ENCODE data around the gene TBC1D2B.
A peak's percentile ranks its signal among the peaks of the same experiment; 100 is the strongest.

The TBC1D2B gene

DNA sequence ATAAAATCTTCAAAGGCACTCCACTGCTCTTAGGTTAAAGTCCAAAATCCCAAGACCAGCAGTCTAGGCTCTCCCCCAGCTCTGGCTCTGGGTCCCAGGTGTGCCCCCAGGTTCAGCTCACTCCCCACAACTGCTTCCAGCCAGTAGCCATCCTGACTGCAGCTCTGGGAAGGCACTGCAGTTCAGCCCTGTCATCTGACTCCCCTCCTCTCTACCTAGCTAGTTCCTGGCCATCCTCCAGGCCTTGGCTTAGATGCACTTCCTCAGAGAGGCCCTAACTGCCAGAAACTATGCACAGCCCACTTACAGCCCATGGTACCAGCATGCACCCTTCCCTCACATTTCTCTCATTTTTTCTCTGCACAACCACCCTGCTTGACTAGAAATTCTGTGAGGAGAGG is 25.5 kb downstream of the TBC1D2B start:
- DNase-seq: no peak
- no peak for TF ChIP-seq CTCF (IDR thresholded peaks at IDR 0.05)
- Mint-ChIP-seq H3K9me3 (no peaks in the 10 kb centered on the region), H3K27ac (peak overlapping the region; percentile 5), H3K36me3 (ENCODE audit: low read depth) (no peaks in the 10 kb centered on the region), H3K4me1 (peaks cover 70% of the 10 kb centered on the region), H3K27me3 (ENCODE audit: low read depth, poor library complexity) (no peaks in the 10 kb centered on the region), H3K4me3 (no peak overlapping the region)

DNA sequence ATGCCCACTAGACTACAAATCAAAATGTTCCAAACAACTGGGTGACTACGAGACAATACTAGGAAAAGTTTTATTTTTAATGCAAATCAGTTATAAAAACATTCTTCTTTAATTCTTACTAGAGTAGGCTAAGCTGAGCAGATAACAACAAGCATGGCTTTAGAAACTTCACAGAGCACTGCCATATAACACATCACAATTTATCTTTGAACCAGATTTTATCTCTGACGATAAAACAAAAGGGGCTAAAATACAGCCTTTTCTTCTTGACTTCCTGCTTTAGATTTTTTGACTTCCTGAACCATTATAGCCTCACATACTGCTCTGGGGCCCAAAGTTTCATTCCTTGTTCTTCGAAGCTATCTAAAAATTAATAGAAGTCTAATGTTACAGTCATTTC is 25.9 kb downstream of the TBC1D2B start:
- Mint-ChIP-seq H3K9me3 (no peaks in the 10 kb centered on the region), H3K27me3 (ENCODE audit: low read depth, poor library complexity) (no peaks in the 10 kb centered on the region), H3K4me3 (no peak overlapping the region), H3K27ac (peak overlapping the region; percentile 5), H3K36me3 (ENCODE audit: low read depth) (no peaks in the 10 kb centered on the region), H3K4me1 (peaks cover 74% of the 10 kb centered on the region)
- no peak for TF ChIP-seq CTCF (IDR thresholded peaks at IDR 0.05)
- no peak for DNase-seq

- no peak overlapping the region for H3K4me3 Mint-ChIP-seq
- H3K36me3 Mint-ChIP-seq (ENCODE audit: low read depth): no peaks in the 10 kb centered on the region
- H3K4me1 Mint-ChIP-seq: peaks cover 68% of the 10 kb centered on the region
- no peaks in the 10 kb centered on the region for H3K27me3 Mint-ChIP-seq (ENCODE audit: low read depth, poor library complexity)
- no peak for TF ChIP-seq CTCF (IDR thresholded peaks at IDR 0.05)
- no peaks in the 10 kb centered on the region for H3K9me3 Mint-ChIP-seq
- no peak overlapping the region for H3K27ac Mint-ChIP-seq
- DNase-seq: no peak
These were observed 26.7 kb downstream of the TBC1D2B start for GRCh38 chr15:78050826-78051225.

- no peak overlapping the region for H3K27ac Mint-ChIP-seq
- H3K4me1 Mint-ChIP-seq: peaks cover 64% of the 10 kb centered on the region
- H3K36me3 Mint-ChIP-seq (ENCODE audit: low read depth): no peaks in the 10 kb centered on the region
These were observed 27.1 kb downstream of the TBC1D2B start for GRCh38 chr15:78050441-78050809.

GRCh38 chr15:78049691-78050440 is 27.6 kb downstream of the TBC1D2B start:
- H3K9me3 Mint-ChIP-seq: no peaks in the 10 kb centered on the region
- no peaks in the 10 kb centered on the region for H3K27me3 Mint-ChIP-seq (ENCODE audit: low read depth, poor library complexity)
- no peak for TF ChIP-seq CTCF (IDR thresholded peaks at IDR 0.05)
- H3K4me1 Mint-ChIP-seq: peaks cover 58% of the 10 kb centered on the region
- DNase-seq: no peak
- H3K36me3 Mint-ChIP-seq (ENCODE audit: low read depth): no peaks in the 10 kb centered on the region
- H3K27ac Mint-ChIP-seq: no peak overlapping the region
- no peak overlapping the region for H3K4me3 Mint-ChIP-seq

More at GRCh38 chr15:78050441-78050809, 27.1 kb downstream of the TBC1D2B start:
- Mint-ChIP-seq H3K9me3 (no peaks in the 10 kb centered on the region), H3K4me3 (no peak overlapping the region), H3K27me3 (ENCODE audit: low read depth, poor library complexity) (no peaks in the 10 kb centered on the region)
- no peak for TF ChIP-seq CTCF (IDR thresholded peaks at IDR 0.05)
- DNase-seq: no peak

- Mint-ChIP-seq H3K9me3 (no peaks in the 10 kb centered on the region), H3K27me3 (ENCODE audit: low read depth, poor library complexity) (no peaks in the 10 kb centered on the region), H3K4me3 (no peak overlapping the region), H3K4me1 (peaks cover 58% of the 10 kb centered on the region), H3K36me3 (ENCODE audit: low read depth) (no peaks in the 10 kb centered on the region), H3K27ac (no peak overlapping the region)
- no peak for DNase-seq
- no peak for TF ChIP-seq CTCF (IDR thresholded peaks at IDR 0.05)
These were observed 28.9 kb downstream of the TBC1D2B start for GRCh38 chr15:78048628-78048920.

Data from nephron progenitor cell (in vitro differentiated cells).